Left ventricle myocardium inferior (tissue), 1 donor: Measurements from ENCODE around the gene STARD3. TPM values are rescaled to one million over a fixed set of nuclear protein-coding genes. Genes with fewer than 3 reads are reported as not detected.
A peak's percentile ranks its signal among the peaks of the same experiment; 100 is the strongest.

Source experiments
- DNase-seq: peaks from one replicate; pipeline ENCODE4 v3.0.0-alpha.2; 2020
- H3K27ac ChIP-seq: fragments of 200-600 bp; replicated peaks from 2 replicates; pipeline ENCODE4 v1.8.0; 2021
- H3K27me3 ChIP-seq: fragments of 200-600 bp; 2 replicates; pipeline ENCODE4 v1.8.0; 2021; ENCODE audit warnings: low read depth
- H3K36me3 ChIP-seq: fragments of 200-600 bp; 2 replicates; pipeline ENCODE4 v1.8.0; 2021
- H3K4me1 ChIP-seq: fragments of 200-600 bp; 2 replicates; pipeline ENCODE4 v1.8.0; 2021
- H3K4me3 ChIP-seq: fragments of 200-600 bp; 2 replicates; pipeline ENCODE4 v1.8.0; 2021; ENCODE audit warnings: mild to moderate bottlenecking, moderate library complexity
- H3K9me3 ChIP-seq: fragments of 200-600 bp; replicated peaks from 2 replicates; pipeline ENCODE4 v1.8.0; 2021
- intact Hi-C: fragments of 100-400 bp; cut with micrococcal nuclease; formaldehyde crosslinking; loops from one replicate; pipeline ENCODE4 v1.11.0; 2022
- total RNA-seq: library from RNA; stranded (reverse); fragmentation: NEBNext Ultra II Directional; extraction: Animal tissue kit (Norgen Biotek cat#: 25700); gene quantifications from one replicate; pipeline ENCODE4 v1.2.1, GENCODE V29; 2021
- TF ChIP-seq, protein P1 (sequence below): fragments of 200-600 bp; IDR thresholded peaks from 2 replicates; pipeline ENCODE4 v1.8.0; 2021; ENCODE audit warnings: antibody characterized with exemption, mild to moderate bottlenecking, borderline replicate concordance
- donor health status: DM: no; HTN: yes; CAD: no; lungs with severe emphysema.

The STARD3 gene
- total RNA-seq, 1 donor from 2014 or later = 15.7 TPM

DNA sequence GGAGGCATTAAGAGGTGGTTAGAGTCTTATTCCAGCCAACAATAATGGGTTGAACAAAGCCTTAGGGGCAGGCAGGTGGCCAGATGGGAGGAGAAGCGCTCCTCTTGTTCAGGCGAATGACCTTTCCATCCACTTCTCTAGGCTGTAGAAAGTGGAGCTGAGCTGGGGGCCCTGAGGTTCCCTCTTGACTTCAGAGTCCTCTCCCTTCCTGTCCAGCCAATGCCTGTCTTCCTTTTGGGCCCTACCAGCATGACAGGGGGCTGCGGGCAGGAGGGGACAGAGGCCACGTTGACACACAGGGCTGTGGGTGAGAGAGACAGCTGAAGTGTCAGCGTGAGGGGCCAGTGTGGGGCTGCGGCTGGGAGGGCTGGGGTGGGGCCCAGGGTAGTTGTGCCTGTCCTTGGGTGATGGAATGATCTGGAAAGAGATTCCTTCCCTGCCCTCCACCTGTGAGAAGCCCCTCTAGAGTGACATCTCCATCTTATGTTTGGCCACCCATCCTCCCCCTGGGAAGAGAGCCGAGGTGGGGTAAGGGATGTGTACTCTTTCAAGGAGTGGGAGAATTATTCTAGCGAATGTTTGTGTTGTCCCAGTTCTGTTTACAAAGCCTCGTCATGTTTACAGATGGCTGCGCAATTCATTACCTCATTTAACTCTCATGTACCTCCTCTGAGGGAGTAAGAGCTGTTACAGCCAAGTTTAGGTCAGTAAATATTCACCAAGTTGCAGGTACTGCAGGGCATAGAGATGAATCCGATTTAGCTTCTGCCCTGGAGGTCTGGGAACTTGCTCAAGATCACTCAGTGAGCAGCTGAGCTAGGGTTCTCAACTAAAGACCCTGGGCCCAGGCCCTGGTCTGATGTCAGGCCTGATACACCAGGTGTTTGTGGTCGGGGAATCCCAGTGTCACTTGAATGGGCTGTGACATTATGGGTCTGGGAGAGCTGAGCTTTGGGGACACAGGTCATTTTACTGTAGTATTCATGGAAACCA, 66.3 kb downstream of the STARD3 start:
- Histone ChIP-seq H3K27me3 (no peaks in the 10 kb centered on the region), H3K36me3 (peaks cover 14% of the 10 kb centered on the region), H3K27ac (peak overlapping the region; percentile 90), H3K9me3 (no peaks in the 10 kb centered on the region), H3K4me1 (peaks cover 84% of the 10 kb centered on the region), H3K4me3 (peak overlapping the region; percentile 97)
- TF ChIP-seq, protein P1, sequence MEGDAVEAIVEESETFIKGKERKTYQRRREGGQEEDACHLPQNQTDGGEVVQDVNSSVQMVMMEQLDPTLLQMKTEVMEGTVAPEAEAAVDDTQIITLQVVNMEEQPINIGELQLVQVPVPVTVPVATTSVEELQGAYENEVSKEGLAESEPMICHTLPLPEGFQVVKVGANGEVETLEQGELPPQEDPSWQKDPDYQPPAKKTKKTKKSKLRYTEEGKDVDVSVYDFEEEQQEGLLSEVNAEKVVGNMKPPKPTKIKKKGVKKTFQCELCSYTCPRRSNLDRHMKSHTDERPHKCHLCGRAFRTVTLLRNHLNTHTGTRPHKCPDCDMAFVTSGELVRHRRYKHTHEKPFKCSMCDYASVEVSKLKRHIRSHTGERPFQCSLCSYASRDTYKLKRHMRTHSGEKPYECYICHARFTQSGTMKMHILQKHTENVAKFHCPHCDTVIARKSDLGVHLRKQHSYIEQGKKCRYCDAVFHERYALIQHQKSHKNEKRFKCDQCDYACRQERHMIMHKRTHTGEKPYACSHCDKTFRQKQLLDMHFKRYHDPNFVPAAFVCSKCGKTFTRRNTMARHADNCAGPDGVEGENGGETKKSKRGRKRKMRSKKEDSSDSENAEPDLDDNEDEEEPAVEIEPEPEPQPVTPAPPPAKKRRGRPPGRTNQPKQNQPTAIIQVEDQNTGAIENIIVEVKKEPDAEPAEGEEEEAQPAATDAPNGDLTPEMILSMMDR = no peak
- no peak for DNase-seq
- intact Hi-C loops = no loop called here

DNA sequence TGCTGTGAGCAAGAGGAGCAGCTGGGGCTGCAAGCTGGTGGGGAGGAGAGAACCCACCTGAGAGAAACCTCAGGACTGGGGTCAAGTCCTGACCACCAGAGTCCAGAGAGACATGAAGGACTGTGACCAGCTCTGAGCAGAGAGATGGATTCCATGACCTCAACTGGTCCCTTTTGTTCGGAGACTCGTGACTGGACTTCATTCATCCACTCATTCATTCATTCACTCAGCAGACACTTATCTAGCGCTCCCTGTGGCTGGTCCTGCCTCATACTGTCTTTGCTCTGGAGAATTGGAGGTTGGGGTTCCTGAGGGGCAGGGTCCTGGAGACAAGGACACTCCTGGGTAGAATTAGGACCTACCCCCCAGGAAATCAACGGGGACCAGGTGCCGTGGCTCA, 67.0 kb downstream of the STARD3 start:
- peaks cover 21% of the 10 kb centered on the region for H3K36me3 ChIP-seq
- H3K9me3 ChIP-seq = no peaks in the 10 kb centered on the region
- TF ChIP-seq, protein P1 = no peak
- peaks cover 84% of the 10 kb centered on the region for H3K4me1 ChIP-seq
- no peaks in the 10 kb centered on the region for H3K27me3 ChIP-seq
- DNase-seq = no peak
- no peak overlapping the region for H3K4me3 ChIP-seq
- peak overlapping the region; percentile 90 for H3K27ac ChIP-seq
- intact Hi-C loops = no loop called here

DNA sequence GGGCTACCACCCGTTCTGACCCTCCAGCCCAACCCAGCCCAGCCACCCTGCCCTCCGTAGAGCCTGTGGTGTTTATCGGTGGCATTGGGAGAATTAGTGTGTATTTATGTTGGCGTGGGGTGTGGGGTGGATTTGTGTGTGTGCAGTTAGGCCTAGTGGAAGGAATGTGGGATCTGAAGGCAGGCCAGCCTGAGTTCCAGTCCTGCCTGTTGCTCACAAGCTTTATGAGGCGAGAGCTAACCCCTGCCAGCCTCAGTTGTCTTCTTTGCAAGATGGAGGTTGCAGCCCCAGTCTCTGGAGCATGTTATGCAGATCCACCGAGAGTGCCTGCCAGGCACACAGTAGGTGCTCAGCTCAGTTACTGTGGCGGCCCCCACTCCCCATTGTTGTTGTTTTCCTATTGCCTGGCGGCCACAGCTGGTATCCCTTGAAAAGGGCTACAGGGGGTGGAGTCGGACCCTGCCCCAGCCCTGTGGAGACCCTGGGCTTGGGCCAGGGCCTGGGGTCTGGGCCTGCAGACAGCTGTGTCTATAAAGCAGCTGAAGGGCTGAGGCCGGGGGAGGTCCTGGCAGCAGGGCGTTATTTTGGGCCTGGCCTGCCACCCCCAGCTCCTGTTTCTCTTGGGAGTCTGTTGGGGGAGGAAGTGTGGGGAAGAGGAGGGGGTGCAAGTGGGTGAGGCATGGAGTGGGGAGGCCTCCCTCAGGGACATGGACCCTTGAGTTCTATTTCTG, 68.0 kb downstream of the STARD3 start:
- Histone ChIP-seq H3K9me3 (no peaks in the 10 kb centered on the region), H3K4me1 (peaks cover 74% of the 10 kb centered on the region), H3K27me3 (no peaks in the 10 kb centered on the region), H3K4me3 (no peak overlapping the region), H3K27ac (peak overlapping the region; percentile 90), H3K36me3 (peaks cover 32% of the 10 kb centered on the region)
- DNase-seq = no peak
- intact Hi-C loops = no loop called here
- TF ChIP-seq, protein P1 = peak; percentile 42

DNA sequence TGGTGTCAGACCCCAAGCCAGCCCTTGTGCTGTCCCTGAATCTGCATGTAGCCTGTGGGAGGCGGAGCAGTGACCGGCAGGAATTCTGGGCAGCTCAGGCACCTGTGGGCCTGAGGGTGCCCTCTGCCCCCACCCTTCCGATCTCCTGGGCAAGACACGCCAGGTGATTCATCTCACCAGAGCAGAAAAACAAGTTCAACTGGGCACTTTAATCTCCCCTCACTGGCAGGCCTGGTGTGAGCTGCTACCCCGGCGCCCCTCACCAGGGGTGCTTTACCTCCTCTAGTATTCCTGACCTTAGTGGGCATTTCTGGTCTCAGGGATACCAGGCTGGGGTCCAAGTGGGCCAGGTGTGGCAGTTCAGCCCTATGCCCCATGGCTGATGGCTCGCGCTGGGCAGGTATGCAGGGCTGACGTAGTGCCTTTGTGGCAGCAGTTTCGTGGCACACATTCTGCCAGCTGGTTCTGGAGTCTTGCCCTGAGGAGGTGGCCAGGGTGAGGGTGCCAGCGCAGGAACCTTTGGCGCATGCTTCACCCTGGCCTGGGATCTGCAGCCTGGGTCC, 68.9 kb downstream of the STARD3 start:
- peak; percentile 53 for DNase-seq
- Histone ChIP-seq H3K4me3 (no peak overlapping the region), H3K9me3 (no peaks in the 10 kb centered on the region), H3K27me3 (no peaks in the 10 kb centered on the region), H3K36me3 (peaks cover 41% of the 10 kb centered on the region), H3K4me1 (peaks cover 65% of the 10 kb centered on the region), H3K27ac (peak overlapping the region; percentile 90)
- TF ChIP-seq, protein P1 = no peak
- intact Hi-C loops = no loop called here

DNA sequence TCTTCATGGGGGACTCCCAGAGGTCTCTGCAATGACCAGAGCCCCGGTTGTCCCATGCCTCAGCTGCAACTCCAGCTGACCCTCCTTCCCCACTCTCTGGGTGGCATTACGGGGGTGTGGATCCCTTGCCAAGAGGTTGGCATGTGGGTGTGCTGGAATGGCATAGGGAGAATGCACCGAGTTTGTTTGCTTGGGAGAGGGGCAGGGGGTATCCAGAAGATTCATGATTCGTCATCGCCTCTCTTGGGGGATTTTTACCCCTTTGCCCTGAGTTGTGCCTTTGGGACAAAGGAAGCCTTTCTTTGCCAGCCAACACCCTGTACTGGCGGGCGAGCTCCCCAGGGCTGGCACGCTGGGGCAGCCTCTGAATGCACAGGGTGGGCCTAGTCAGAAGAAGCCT, 69.4 kb downstream of the STARD3 start:
- TF ChIP-seq, protein P1 = no peak
- peak overlapping the region; percentile 90 for H3K27ac ChIP-seq
- peaks cover 46% of the 10 kb centered on the region for H3K36me3 ChIP-seq
- no peak overlapping the region for H3K4me3 ChIP-seq
- intact Hi-C loops = no loop called here
- DNase-seq = no peak
- no peaks in the 10 kb centered on the region for H3K9me3 ChIP-seq
- H3K27me3 ChIP-seq = no peaks in the 10 kb centered on the region
- peaks cover 60% of the 10 kb centered on the region for H3K4me1 ChIP-seq
